Peyer's patch (tissue), 4 donors: ENCODE results near the gene RBM5.

Experiments used
- POLR2A ChIP-seq, 2 donors: fragments of 450-650 bp; IDR thresholded peaks; one replicate each; pipeline ENCODE4 v1.5.1; 2017; ENCODE audit warnings: antibody characterized with exemption in 2 of 2, mild to moderate bottlenecking in 2 of 2, moderate library complexity in 2 of 2
- TF ChIP-seq, protein P1 (sequence below), 6 experiments: fragments of 450-650 bp in 4 of 6; fragments of 200-600 bp in 2 of 6; sonication (generic) in 1 of 6; IDR thresholded peaks; one replicate each; pipeline ENCODE4 v1.5.1; 2017 to 2019; ENCODE audit warnings: antibody characterized with exemption in 6 of 6, mild to moderate bottlenecking in 3 of 6, moderate library complexity in 1 of 6

DNA sequence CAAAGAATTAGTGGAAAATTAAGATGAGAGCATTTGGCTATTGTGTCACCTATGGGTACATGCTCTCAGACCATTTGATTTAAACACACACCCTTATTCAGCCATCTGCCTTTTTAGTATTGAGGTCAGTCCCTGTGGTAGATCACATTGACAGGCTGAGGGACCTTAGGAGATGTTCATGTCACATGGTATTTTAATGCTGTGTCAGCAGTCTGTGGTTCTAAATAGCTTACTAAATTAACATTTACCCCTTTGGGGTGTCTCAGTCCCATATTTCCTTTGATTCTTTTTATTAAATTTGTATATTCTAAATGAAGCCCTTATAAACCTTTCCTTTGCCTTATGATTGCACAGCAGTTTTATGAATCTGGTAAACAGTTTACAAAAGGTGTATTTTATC, 2.3 kb downstream of the RBM5 start:
- TF ChIP-seq, protein P1, sequence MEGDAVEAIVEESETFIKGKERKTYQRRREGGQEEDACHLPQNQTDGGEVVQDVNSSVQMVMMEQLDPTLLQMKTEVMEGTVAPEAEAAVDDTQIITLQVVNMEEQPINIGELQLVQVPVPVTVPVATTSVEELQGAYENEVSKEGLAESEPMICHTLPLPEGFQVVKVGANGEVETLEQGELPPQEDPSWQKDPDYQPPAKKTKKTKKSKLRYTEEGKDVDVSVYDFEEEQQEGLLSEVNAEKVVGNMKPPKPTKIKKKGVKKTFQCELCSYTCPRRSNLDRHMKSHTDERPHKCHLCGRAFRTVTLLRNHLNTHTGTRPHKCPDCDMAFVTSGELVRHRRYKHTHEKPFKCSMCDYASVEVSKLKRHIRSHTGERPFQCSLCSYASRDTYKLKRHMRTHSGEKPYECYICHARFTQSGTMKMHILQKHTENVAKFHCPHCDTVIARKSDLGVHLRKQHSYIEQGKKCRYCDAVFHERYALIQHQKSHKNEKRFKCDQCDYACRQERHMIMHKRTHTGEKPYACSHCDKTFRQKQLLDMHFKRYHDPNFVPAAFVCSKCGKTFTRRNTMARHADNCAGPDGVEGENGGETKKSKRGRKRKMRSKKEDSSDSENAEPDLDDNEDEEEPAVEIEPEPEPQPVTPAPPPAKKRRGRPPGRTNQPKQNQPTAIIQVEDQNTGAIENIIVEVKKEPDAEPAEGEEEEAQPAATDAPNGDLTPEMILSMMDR (IDR thresholded peaks at IDR 0.05), result no peak
- TF ChIP-seq POLR2A (IDR thresholded peaks at IDR 0.05), result no peak
